Tibial nerve (tissue), 4 donors: ENCODE measurements around the gene SS18.

Experiments
- CTCF ChIP-seq, 5 experiments: fragments of 200-600 bp in 3 of 5; fragments of 450-650 bp in 2 of 5; sonication (generic) in 3 of 5; IDR thresholded peaks; one replicate each; pipeline ENCODE4 v1.5.1; 2016 to 2019; ENCODE audit warnings: antibody characterized with exemption in 5 of 5, mild to moderate bottlenecking in 3 of 5, moderate library complexity in 2 of 5
- EP300 ChIP-seq, 2 donors: sonication (generic); formaldehyde crosslinking; IDR thresholded peaks; one replicate each; pipeline ENCODE4 v1.6.1; 2017; ENCODE audit warnings: antibody characterized with exemption in 2 of 2, mild to moderate bottlenecking in 1 of 2
- POLR2A ChIP-seq, 2 donors: fragments of 450-650 bp; IDR thresholded peaks; one replicate each; pipeline ENCODE4 v1.6.1; 2017; ENCODE audit warnings: antibody characterized with exemption in 2 of 2, mild to moderate bottlenecking in 2 of 2, moderate library complexity in 2 of 2

DNA sequence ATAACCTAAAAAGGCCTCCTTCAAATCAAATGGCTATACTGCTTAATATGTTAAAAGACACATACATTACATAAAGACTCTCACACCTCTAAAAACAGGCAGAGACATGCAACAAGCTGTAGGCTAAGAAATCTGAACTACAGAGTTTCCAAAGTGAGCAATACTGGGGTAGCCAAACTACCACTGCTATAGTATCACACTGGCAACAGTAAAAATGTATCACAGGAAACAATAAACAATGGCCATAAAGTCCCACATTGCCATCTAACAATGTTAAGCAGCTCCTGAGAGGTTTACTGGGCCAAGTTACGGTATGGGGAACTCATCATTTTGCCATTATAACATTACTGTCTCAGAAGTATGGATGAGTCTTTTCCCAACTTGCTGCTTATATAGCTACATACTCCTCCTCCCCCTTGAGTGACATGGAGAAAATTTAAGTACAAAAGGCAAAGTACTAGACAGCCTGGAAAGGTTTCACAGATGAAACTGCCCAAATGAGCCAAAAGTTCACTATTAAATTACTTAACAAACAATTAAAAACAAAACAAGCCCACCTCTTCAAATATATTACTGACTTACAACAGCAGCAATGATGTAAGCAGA lies 50.3 kb downstream of the SS18 start:
- TF ChIP-seq POLR2A (IDR thresholded peaks at IDR 0.05) (no peak), CTCF (IDR thresholded peaks at IDR 0.05) (no peak), EP300 (IDR thresholded peaks at IDR 0.05) (no peak)
